ENCODE results near the gene TRMO.

DNA sequence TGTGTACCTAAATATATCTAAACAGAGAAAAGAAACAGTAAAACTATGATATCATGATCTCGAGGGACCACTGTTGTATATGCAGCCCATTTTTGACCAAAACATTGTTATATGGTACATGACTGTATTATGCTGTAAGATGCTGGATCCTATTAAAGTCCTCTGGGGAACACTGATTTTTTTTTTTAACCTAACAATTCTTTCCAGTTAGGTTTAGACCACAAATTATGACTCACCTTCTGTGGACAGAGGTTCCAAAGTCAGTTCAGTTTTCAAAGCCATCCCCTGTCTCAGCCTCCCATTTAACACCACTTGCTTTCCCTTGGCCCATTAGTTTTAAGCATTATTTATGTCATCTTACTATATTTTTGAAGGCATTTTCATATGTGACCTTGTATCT, 27.1 kb downstream of the TRMO start:
- TF ChIP-seq POLR2AphosphoS5 (IDR thresholded peaks at IDR 0.05; ENCODE audit: low read depth, low read length) (no peak), POLR2A (IDR thresholded peaks at IDR 0.05; ENCODE audit: low read depth, low read length) (no peak), TAF1 (IDR thresholded peaks at IDR 0.05; ENCODE audit: low read depth, low read length) (no peak), POU2F2 (IDR thresholded peaks at IDR 0.05; ENCODE audit: low read depth, low read length) (no peak)
